HCT116 (cell line): ENCODE data around the gene WEE1. TPM values are rescaled to one million over a fixed set of nuclear protein-coding genes. Genes with fewer than 3 reads are reported as not detected.
"Not testable (repeated sequence)": the region's sequence is repeated elsewhere in the genome, so short reads cannot be mapped to it uniquely, and the experiment has no call there.

Experiments used
- ATAC-seq: fragments of 200-7000 bp; cut with Tn5 transposase; 2 replicates; pipeline ENCODE4 v1.9.1; 2020; ENCODE audit warnings: mild to moderate bottlenecking, moderate library complexity
- BruUV-seq: library from RNA; stranded (reverse); fragments of 400-500 nt; replicated peaks from 2 replicates; lab custom pipeline; 2021; lab: Mats Ljungman, UMichigan
- CTCF ChIA-PET: fragments of 300-600 bp; sonication (Branson Sonifier 250); formaldehyde crosslinking; loops from one replicate; lab custom pipeline; 2021; ENCODE audit warnings: antibody characterized with exemption; lab: Charles Lee
- POLR2A ChIA-PET: fragments of 300-600, 350-600 bp; sonication (Branson Sonifier 250); formaldehyde crosslinking; loops from one replicate; lab custom pipeline; 2021; ENCODE audit warnings: antibody characterized with exemption; lab: Charles Lee
- RAD21 ChIA-PET, 2 experiments: fragments of 300-600 bp; sonication (Branson Sonifier 250); formaldehyde crosslinking; loops; one replicate each; lab custom pipeline; 2023; ENCODE audit warnings: low total read pairs in 2 of 2; ENCODE audit not compliant: uncharacterized antibody in 2 of 2, unreplicated experiment in 2 of 2, low non-redundant PET in 1 of 2; lab: Charles Lee
- DNase-seq: peaks from one replicate; pipeline ENCODE4 v3.0.0-alpha.2; 2010; ENCODE audit warnings: low read depth, low spot score
- H2AFZ ChIP-seq: fragments of 200-600 bp; shearing (Covaris generic), sonication (generic); 2 replicates; pipeline ENCODE4 v1.6.1; 2017; ENCODE audit warnings: low read depth, mixed run types, mixed read lengths, antibody characterized with exemption, low read length; ENCODE audit not compliant: poor library complexity, severe bottlenecking
- H3K27ac ChIP-seq: 2 replicates; pipeline ENCODE4 v1.5.1; 2012; ENCODE audit warnings: low read depth, low read length
- H3K27me3 ChIP-seq: fragments of 200-600 bp; sonication (generic); 2 replicates; pipeline ENCODE4 v1.6.1; 2016; ENCODE audit warnings: mixed run types, low read length, mixed read lengths; ENCODE audit not compliant: insufficient read depth
- H3K36me3 ChIP-seq, 2 experiments: fragments of 200-500 bp in 1 of 2; fragments of 200-600 bp in 1 of 2; sonication (Bioruptor generic) in 1 of 2; sonication (generic) in 1 of 2; 2 replicates each; pipeline versions ENCODE4 v1.5.1 to v1.6.1; 2014 to 2016; ENCODE audit warnings: low read length in 2 of 2, inconsistent platforms in 1 of 2, mixed read lengths in 1 of 2, mixed run types in 1 of 2; ENCODE audit not compliant: insufficient read depth in 2 of 2, control insufficient read depth in 1 of 2
- H3K4me1 ChIP-seq, 2 experiments: fragments of 200-600 bp in 1 of 2; sonication (generic) in 1 of 2; 2 replicates each; pipeline versions ENCODE4 v1.5.1 to v1.6.1; 2012 to 2017; ENCODE audit warnings: low read length in 2 of 2, inconsistent platforms in 1 of 2, mild to moderate bottlenecking in 1 of 2, mixed read lengths in 1 of 2, mixed run types in 1 of 2, moderate library complexity in 1 of 2; ENCODE audit not compliant: insufficient read depth in 2 of 2, control insufficient read depth in 1 of 2
- H3K4me2 ChIP-seq: fragments of 200-600 bp; sonication (generic); 2 replicates; pipeline ENCODE4 v1.6.1; 2017; ENCODE audit warnings: mixed run types, low read length, mixed read lengths
- H3K4me3 ChIP-seq, 2 experiments: fragments of 200-600 bp in 1 of 2; sonication (generic) in 1 of 2; replicated peaks in 1 of 2; 2 replicates each; pipeline ENCODE4 v1.5.1; 2011 to 2016; ENCODE audit warnings: low read length in 2 of 2, control low read depth in 1 of 2, low read depth in 1 of 2, mild to moderate bottlenecking in 1 of 2, mixed read lengths in 1 of 2, mixed run types in 1 of 2
- H3K79me2 ChIP-seq: fragments of 200-600 bp; sonication (generic); 2 replicates; pipeline ENCODE4 v1.6.1; 2017; ENCODE audit warnings: mild to moderate bottlenecking, mixed run types, low read length, moderate library complexity, mixed read lengths; ENCODE audit not compliant: insufficient read depth
- H3K9ac ChIP-seq: fragments of 200-600 bp; sonication (generic); 2 replicates; pipeline ENCODE4 v1.6.1; 2016; ENCODE audit warnings: low read length, mixed read lengths
- H3K9me2 ChIP-seq: fragments of 200-600 bp; sonication (generic), shearing (Covaris generic); 2 replicates; pipeline ENCODE4 v1.6.1; 2017; ENCODE audit warnings: mixed run types, mild to moderate bottlenecking, moderate library complexity; ENCODE audit not compliant: insufficient read depth
- H3K9me3 ChIP-seq, 2 experiments: fragments of 200-500 bp in 1 of 2; fragments of 200-600 bp in 1 of 2; sonication (Bioruptor generic) in 1 of 2; sonication (generic) in 1 of 2; 2 replicates each; pipeline ENCODE4 v1.6.1; 2014 to 2017; ENCODE audit warnings: low read length in 2 of 2, mixed read lengths in 2 of 2, inconsistent platforms in 1 of 2, low read depth in 1 of 2, mild to moderate bottlenecking in 1 of 2, mixed run types in 1 of 2, moderate library complexity in 1 of 2; ENCODE audit not compliant: control insufficient read depth in 1 of 2, insufficient read depth in 1 of 2
- H4K20me1 ChIP-seq: fragments of 200-600 bp; sonication (generic), shearing (Covaris generic); 2 replicates; pipeline ENCODE4 v1.6.1; 2017; ENCODE audit warnings: mixed run types, mild to moderate bottlenecking, moderate library complexity; ENCODE audit not compliant: insufficient read depth
- CBX3 ChIP-seq: IDR thresholded peaks from 2 replicates; pipeline ENCODE4 v1.6.1; 2012; ENCODE audit warnings: low read depth
- EGR1 ChIP-seq: IDR thresholded peaks from 2 replicates; pipeline ENCODE4 v1.6.1; 2012; ENCODE audit warnings: low read depth
- ELF1 ChIP-seq: IDR thresholded peaks from 2 replicates; pipeline ENCODE4 v1.6.1; 2012; ENCODE audit warnings: low read depth, borderline replicate concordance
- EZH2 ChIP-seq: fragments of 200-600 bp; sonication (generic); IDR thresholded peaks from 2 replicates; pipeline ENCODE4 v1.6.1; 2017; ENCODE audit warnings: antibody characterized with exemption, mixed run types
- EZH2phosphoT487 ChIP-seq: fragments of 200-600 bp; IDR thresholded peaks from 2 replicates; pipeline ENCODE4 v1.6.1; 2018; ENCODE audit warnings: antibody characterized with exemption, borderline replicate concordance
- FOSL1 ChIP-seq: IDR thresholded peaks from 2 replicates; pipeline ENCODE4 v1.6.1; 2012; ENCODE audit warnings: low read depth
- JUND ChIP-seq: IDR thresholded peaks from 2 replicates; pipeline ENCODE4 v1.6.1; 2012
- POLR2A ChIP-seq: IDR thresholded peaks from 2 replicates; pipeline ENCODE4 v1.7.0; 2011; ENCODE audit warnings: borderline replicate concordance; ENCODE audit not compliant: insufficient read depth, insufficient read length; ENCODE audit errors: extremely low read depth
- SIN3A ChIP-seq: IDR thresholded peaks from 2 replicates; pipeline ENCODE4 v1.6.1; 2012; ENCODE audit warnings: low read depth
- SP1 ChIP-seq: IDR thresholded peaks from 2 replicates; pipeline ENCODE4 v1.6.1; 2012; ENCODE audit warnings: low read depth
- TCF7L2 ChIP-seq: IDR thresholded peaks from 2 replicates; pipeline ENCODE4 v1.7.0; 2011; ENCODE audit warnings: borderline replicate concordance, inconsistent platforms; ENCODE audit not compliant: insufficient read depth, insufficient read length; ENCODE audit errors: extremely low read depth
- YY1 ChIP-seq: IDR thresholded peaks from 2 replicates; pipeline ENCODE4 v1.6.1; 2011; ENCODE audit warnings: low read length, low read depth, moderate library complexity, mild to moderate bottlenecking; ENCODE audit not compliant: insufficient replicate concordance; ENCODE audit errors: extremely low read depth
- ZFX ChIP-seq: fragments of 450-650 bp; IDR thresholded peaks from 2 replicates; pipeline ENCODE4 v1.6.1; 2017
- ZNF274 ChIP-seq: fragments of 200-500 bp; sonication (Bioruptor generic); IDR thresholded peaks from 2 replicates; pipeline ENCODE4 v1.6.1; 2014; ENCODE audit warnings: mild to moderate bottlenecking, low read depth, low read length, inconsistent platforms
- intact Hi-C: fragments of 100-400 bp; cut with micrococcal nuclease; formaldehyde crosslinking; loops from 2 replicates; pipeline ENCODE4 v1.10.0; 2022
- total RNA-seq: library from RNA; stranded (reverse); gene quantifications from one replicate; pipeline ENCODE4 v1.2.1, GENCODE V29; 2021; ENCODE audit not compliant: unreplicated experiment
- TF ChIP-seq, protein P1 (sequence below): IDR thresholded peaks from 2 replicates; pipeline ENCODE4 v1.6.1; 2011; ENCODE audit warnings: mild to moderate bottlenecking, low read length, moderate library complexity; ENCODE audit not compliant: insufficient replicate concordance; ENCODE audit errors: extremely low read depth
- TF ChIP-seq, protein P2 (sequence below): IDR thresholded peaks from 2 replicates; pipeline ENCODE4 v1.6.1; 2012
- TF ChIP-seq, protein P3 (sequence below): IDR thresholded peaks from 2 replicates; pipeline ENCODE4 v1.6.1; 2012; ENCODE audit warnings: low read depth
- TF ChIP-seq, protein P4 (sequence below): IDR thresholded peaks from 2 replicates; pipeline ENCODE4 v1.6.1; 2012

The WEE1 gene
- total RNA-seq, 1 experiment from 2014 or later: 50.8 TPM

DNA sequence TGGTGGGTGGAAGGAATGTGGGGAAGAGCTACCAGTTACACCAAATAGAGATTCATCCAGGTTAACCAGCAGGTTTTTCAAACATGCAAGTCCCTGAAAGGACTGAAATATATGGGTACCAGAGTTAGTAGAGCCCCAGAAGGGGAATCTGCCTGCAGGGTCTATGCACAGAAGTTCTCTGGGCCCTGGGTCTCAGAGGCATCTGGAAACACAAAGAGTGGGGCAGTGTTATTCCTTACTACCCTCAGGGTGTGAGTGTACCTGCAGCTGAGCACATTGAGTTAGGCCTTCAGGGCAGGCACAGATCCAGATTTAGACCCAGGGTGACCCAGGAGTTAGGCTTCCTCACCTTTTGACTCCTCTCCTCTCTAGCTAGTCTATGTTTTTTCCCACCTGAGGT is 46.5 kb downstream of the WEE1 start:
- Histone ChIP-seq H3K79me2 (no peaks in the 10 kb centered on the region), H2AFZ (no peak overlapping the region), H3K4me3 (no peak overlapping the region), H3K27ac (no peak overlapping the region), H4K20me1 (no peaks in the 10 kb centered on the region), H3K4me1 (peaks cover 3 to 15% of the 10 kb centered on the region in 2 experiments; a peak in 3 of 4 replicates), H3K9ac (no peak overlapping the region), H3K27me3 (no peaks in the 10 kb centered on the region), H3K36me3 (no peaks in the 10 kb centered on the region)
- CTCF ChIA-PET: no interaction called here
- POLR2A ChIA-PET: no interaction called here
- DNase-seq: no peak
- BruUV-seq: no TSS peak
- TF ChIP-seq EGR1: no peak
- no peak for TF ChIP-seq SIN3A
- TF ChIP-seq, protein P1, sequence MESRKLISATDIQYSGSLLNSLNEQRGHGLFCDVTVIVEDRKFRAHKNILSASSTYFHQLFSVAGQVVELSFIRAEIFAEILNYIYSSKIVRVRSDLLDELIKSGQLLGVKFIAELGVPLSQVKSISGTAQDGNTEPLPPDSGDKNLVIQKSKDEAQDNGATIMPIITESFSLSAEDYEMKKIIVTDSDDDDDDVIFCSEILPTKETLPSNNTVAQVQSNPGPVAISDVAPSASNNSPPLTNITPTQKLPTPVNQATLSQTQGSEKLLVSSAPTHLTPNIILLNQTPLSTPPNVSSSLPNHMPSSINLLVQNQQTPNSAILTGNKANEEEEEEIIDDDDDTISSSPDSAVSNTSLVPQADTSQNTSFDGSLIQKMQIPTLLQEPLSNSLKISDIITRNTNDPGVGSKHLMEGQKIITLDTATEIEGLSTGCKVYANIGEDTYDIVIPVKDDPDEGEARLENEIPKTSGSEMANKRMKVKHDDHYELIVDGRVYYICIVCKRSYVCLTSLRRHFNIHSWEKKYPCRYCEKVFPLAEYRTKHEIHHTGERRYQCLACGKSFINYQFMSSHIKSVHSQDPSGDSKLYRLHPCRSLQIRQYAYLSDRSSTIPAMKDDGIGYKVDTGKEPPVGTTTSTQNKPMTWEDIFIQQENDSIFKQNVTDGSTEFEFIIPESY: no peak
- TF ChIP-seq POLR2A: no peak
- no peak for TF ChIP-seq TCF7L2
- no peak for TF ChIP-seq CBX3
- TF ChIP-seq ELF1: no peak
- TF ChIP-seq, protein P2, sequence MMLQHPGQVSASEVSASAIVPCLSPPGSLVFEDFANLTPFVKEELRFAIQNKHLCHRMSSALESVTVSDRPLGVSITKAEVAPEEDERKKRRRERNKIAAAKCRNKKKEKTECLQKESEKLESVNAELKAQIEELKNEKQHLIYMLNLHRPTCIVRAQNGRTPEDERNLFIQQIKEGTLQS: no peak
- no peak for TF ChIP-seq ZFX
- TF ChIP-seq, protein P3, sequence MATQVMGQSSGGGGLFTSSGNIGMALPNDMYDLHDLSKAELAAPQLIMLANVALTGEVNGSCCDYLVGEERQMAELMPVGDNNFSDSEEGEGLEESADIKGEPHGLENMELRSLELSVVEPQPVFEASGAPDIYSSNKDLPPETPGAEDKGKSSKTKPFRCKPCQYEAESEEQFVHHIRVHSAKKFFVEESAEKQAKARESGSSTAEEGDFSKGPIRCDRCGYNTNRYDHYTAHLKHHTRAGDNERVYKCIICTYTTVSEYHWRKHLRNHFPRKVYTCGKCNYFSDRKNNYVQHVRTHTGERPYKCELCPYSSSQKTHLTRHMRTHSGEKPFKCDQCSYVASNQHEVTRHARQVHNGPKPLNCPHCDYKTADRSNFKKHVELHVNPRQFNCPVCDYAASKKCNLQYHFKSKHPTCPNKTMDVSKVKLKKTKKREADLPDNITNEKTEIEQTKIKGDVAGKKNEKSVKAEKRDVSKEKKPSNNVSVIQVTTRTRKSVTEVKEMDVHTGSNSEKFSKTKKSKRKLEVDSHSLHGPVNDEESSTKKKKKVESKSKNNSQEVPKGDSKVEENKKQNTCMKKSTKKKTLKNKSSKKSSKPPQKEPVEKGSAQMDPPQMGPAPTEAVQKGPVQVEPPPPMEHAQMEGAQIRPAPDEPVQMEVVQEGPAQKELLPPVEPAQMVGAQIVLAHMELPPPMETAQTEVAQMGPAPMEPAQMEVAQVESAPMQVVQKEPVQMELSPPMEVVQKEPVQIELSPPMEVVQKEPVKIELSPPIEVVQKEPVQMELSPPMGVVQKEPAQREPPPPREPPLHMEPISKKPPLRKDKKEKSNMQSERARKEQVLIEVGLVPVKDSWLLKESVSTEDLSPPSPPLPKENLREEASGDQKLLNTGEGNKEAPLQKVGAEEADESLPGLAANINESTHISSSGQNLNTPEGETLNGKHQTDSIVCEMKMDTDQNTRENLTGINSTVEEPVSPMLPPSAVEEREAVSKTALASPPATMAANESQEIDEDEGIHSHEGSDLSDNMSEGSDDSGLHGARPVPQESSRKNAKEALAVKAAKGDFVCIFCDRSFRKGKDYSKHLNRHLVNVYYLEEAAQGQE: no peak
- TF ChIP-seq, protein P4, sequence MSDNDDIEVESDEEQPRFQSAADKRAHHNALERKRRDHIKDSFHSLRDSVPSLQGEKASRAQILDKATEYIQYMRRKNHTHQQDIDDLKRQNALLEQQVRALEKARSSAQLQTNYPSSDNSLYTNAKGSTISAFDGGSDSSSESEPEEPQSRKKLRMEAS: no peak
- no peak for TF ChIP-seq EZH2
- no peak for TF ChIP-seq ZNF274
- TF ChIP-seq YY1: no peak
- TF ChIP-seq EZH2phosphoT487: no peak
- TF ChIP-seq FOSL1: no peak
- TF ChIP-seq JUND: no peak
- no peak for TF ChIP-seq SP1
- TF ChIP-seq, all 23 proteins: peak for 0
- intact Hi-C loops: loop anchor here (10.0 kb wide), 1 partner anchor 355 kb away; no protein-coding TSS in a partner anchor
- no peak overlapping the region for H3K4me2 ChIP-seq
- no peaks in the 10 kb centered on the region for H3K9me2 ChIP-seq
- no peaks in the 10 kb centered on the region for H3K9me3 ChIP-seq
- RAD21 ChIA-PET: no interaction called here
- no peak for ATAC-seq

DNA sequence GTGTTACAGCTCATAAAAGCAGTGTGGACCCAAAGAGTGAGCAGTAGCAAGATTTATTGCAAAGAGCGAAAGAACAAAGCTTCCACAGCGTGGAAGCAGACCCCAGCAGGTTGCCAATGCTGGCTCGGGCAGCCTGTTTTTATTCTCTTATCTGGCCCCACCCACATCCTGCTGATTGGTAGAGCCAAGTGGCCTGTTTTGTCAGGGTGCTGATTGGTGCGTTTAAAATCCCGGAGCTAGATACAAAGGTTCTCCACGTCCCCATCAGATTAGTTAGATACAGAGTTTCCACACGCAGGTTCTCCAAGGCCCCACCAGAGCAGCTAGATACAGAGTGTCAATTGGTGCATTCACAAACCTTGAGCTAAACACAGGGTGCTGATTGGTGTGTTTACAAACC is 48.9 kb downstream of the WEE1 start:
- BruUV-seq, intact Hi-C loops: not testable (repeated sequence)

More for the DNA sequence above, 48.9 kb downstream of the WEE1 start:
- H3K4me2 ChIP-seq, H2AFZ ChIP-seq, H4K20me1 ChIP-seq, H3K36me3 ChIP-seq, H3K79me2 ChIP-seq, ATAC-seq, H3K4me3 ChIP-seq, H3K9me2 ChIP-seq, DNase-seq, H3K4me1 ChIP-seq, H3K27ac ChIP-seq, H3K27me3 ChIP-seq, H3K9ac ChIP-seq, RAD21 ChIA-PET, H3K9me3 ChIP-seq, POLR2A ChIA-PET: not testable (repeated sequence)
- CTCF ChIA-PET: interaction anchor here (1.6 kb wide), 1 partner anchor 9 kb away, joined by 3 read pairs; no protein-coding TSS in a partner anchor
